Mesothelial cell of epicardium (in vitro differentiated cells): Measurements from ENCODE around the gene CA12. TPM values are rescaled to one million over a fixed set of nuclear protein-coding genes. Genes with fewer than 3 reads are reported as not detected.
"Not testable (repeated sequence)": the region's sequence is repeated elsewhere in the genome, so short reads cannot be mapped to it uniquely, and the experiment has no call there.

Experiments
- DNase-seq, 2 experiments: peaks; one replicate each; pipeline ENCODE4 v3.0.0; 2021; ENCODE audit warnings: low spot score in 2 of 2; ENCODE audit not compliant: unreplicated experiment in 2 of 2
- H3K27ac Mint-ChIP-seq: 2 replicates; pipeline ENCODE4 v1.8.0; 2021; ENCODE audit warnings: mixed read lengths
- H3K27me3 Mint-ChIP-seq: 2 replicates; pipeline ENCODE4 v1.8.0; 2021; ENCODE audit warnings: low read depth, mixed read lengths
- H3K36me3 Mint-ChIP-seq: 2 replicates; pipeline ENCODE4 v1.8.0; 2021; ENCODE audit warnings: mixed read lengths
- H3K4me1 Mint-ChIP-seq: 2 replicates; pipeline ENCODE4 v1.8.0; 2021; ENCODE audit warnings: mixed read lengths
- H3K4me3 Mint-ChIP-seq: 2 replicates; pipeline ENCODE4 v1.8.0; 2021; ENCODE audit warnings: mild to moderate bottlenecking, moderate library complexity, mixed read lengths
- H3K9me3 Mint-ChIP-seq: 2 replicates; pipeline ENCODE4 v1.8.0; 2021; ENCODE audit warnings: mixed read lengths
- CTCF ChIP-seq: fragments of 200-600 bp; sonication (generic); IDR thresholded peaks from one replicate; pipeline ENCODE4 v1.5.0; 2021; ENCODE audit warnings: antibody characterized with exemption; ENCODE audit not compliant: unreplicated experiment
- total RNA-seq: library from RNA; stranded (reverse); gene quantifications from 3 replicates; pipeline ENCODE4 v1.2.1, GENCODE V29; 2021

Gene CA12
- total RNA-seq, 1 donor from 2014 or later: 1.6 TPM

GRCh38 chr15:63322541-63322940, 59.1 kb downstream of the CA12 start:
- Mint-ChIP-seq H3K4me3 (no peak overlapping the region), H3K27ac (no peak overlapping the region), H3K27me3 (no peaks in the 10 kb centered on the region), H3K4me1 (peaks cover 26% of the 10 kb centered on the region), H3K9me3 (peaks cover 6% of the 10 kb centered on the region), H3K36me3 (no peaks in the 10 kb centered on the region)
- peak in 1 of 2 experiments; percentile 50 for DNase-seq
- no peak for TF ChIP-seq CTCF

GRCh38 chr15:63321462-63321861, 60.2 kb downstream of the CA12 start:
- no peak for TF ChIP-seq CTCF
- Mint-ChIP-seq H3K4me1 (peaks cover 26% of the 10 kb centered on the region), H3K9me3 (peaks cover 6% of the 10 kb centered on the region)

GRCh38 chr15:63320981-63321380, 60.7 kb downstream of the CA12 start:
- H3K36me3 Mint-ChIP-seq, DNase-seq, H3K27ac Mint-ChIP-seq, H3K27me3 Mint-ChIP-seq, H3K4me3 Mint-ChIP-seq, H3K9me3 Mint-ChIP-seq: not testable (repeated sequence)
- peaks cover 26% of the 10 kb centered on the region for H3K4me1 Mint-ChIP-seq

More at GRCh38 chr15:63321462-63321861, 60.2 kb downstream of the CA12 start:
- Mint-ChIP-seq H3K4me3 (no peak overlapping the region), H3K27me3 (no peaks in the 10 kb centered on the region), H3K27ac (no peak overlapping the region), H3K36me3 (no peaks in the 10 kb centered on the region)
- DNase-seq: no peak

- H3K27ac Mint-ChIP-seq, H3K4me3 Mint-ChIP-seq, DNase-seq, H3K27me3 Mint-ChIP-seq, H3K9me3 Mint-ChIP-seq, H3K36me3 Mint-ChIP-seq: not testable (repeated sequence)
- peaks cover 26% of the 10 kb centered on the region for H3K4me1 Mint-ChIP-seq
These were observed 61.2 kb downstream of the CA12 start for GRCh38 chr15:63320446-63320845.

GRCh38 chr15:63319065-63319464, 62.6 kb downstream of the CA12 start:
- H3K27ac Mint-ChIP-seq: no peak overlapping the region
- peaks cover 15% of the 10 kb centered on the region for H3K4me1 Mint-ChIP-seq
- TF ChIP-seq CTCF: no peak
- no peak overlapping the region for H3K4me3 Mint-ChIP-seq
- DNase-seq: no peak
- H3K9me3 Mint-ChIP-seq: peaks cover 6% of the 10 kb centered on the region
- H3K27me3 Mint-ChIP-seq: peaks cover under 1% of the 10 kb centered on the region
- H3K36me3 Mint-ChIP-seq: no peaks in the 10 kb centered on the region

GRCh38 chr15:63318344-63318743, 63.3 kb downstream of the CA12 start:
- no peak overlapping the region for H3K27ac Mint-ChIP-seq
- TF ChIP-seq CTCF: no peak
- H3K36me3 Mint-ChIP-seq: no peaks in the 10 kb centered on the region
- no peak overlapping the region for H3K4me3 Mint-ChIP-seq
- peaks cover 6% of the 10 kb centered on the region for H3K9me3 Mint-ChIP-seq
- peaks cover 8% of the 10 kb centered on the region for H3K4me1 Mint-ChIP-seq
- DNase-seq: no peak
- H3K27me3 Mint-ChIP-seq: peaks cover 2% of the 10 kb centered on the region

- no peak for DNase-seq
- Mint-ChIP-seq H3K9me3 (peaks cover 10% of the 10 kb centered on the region), H3K4me3 (no peak overlapping the region), H3K4me1 (peaks cover 2% of the 10 kb centered on the region), H3K36me3 (peaks cover 2% of the 10 kb centered on the region), H3K27ac (no peak overlapping the region), H3K27me3 (peaks cover 3% of the 10 kb centered on the region)
- no peak for TF ChIP-seq CTCF
These were observed 67.2 kb downstream of the CA12 start for GRCh38 chr15:63314409-63314808.
